Rectal smooth muscle tissue (tissue), 1 donor: Measurements from ENCODE around the gene ZNF182.
"Not testable (repeated sequence)": the region's sequence is repeated elsewhere in the genome, so short reads cannot be mapped to it uniquely, and the experiment has no call there.

Experiments used
- H3K27ac ChIP-seq: one replicate; pipeline ENCODE4 v1.7.0; 2013; ENCODE audit warnings: low read depth, low read length, inconsistent platforms
- H3K27me3 ChIP-seq: one replicate; pipeline ENCODE4 v1.7.0; 2013; ENCODE audit warnings: low read length; ENCODE audit not compliant: control insufficient read depth, insufficient read depth
- H3K36me3 ChIP-seq: one replicate; pipeline ENCODE4 v1.7.0; 2013; ENCODE audit warnings: low read length; ENCODE audit not compliant: control insufficient read depth, insufficient read depth
- H3K4me1 ChIP-seq: one replicate; pipeline ENCODE4 v1.7.0; 2013; ENCODE audit warnings: low read length; ENCODE audit not compliant: control insufficient read depth, insufficient read depth
- H3K4me3 ChIP-seq: one replicate; pipeline ENCODE4 v1.7.0; 2013; ENCODE audit warnings: low read length
- H3K9ac ChIP-seq: one replicate; pipeline ENCODE4 v1.7.0; 2013; ENCODE audit warnings: low read length

ZNF182 gene

GRCh38 chrX:47936940-47937317 is 66.9 kb downstream of the ZNF182 start:
- H3K27me3 ChIP-seq: no peaks in the 10 kb centered on the region
- no peaks in the 10 kb centered on the region for H3K36me3 ChIP-seq
- no peak overlapping the region for H3K4me3 ChIP-seq
- no peaks in the 10 kb centered on the region for H3K4me1 ChIP-seq
- no peak overlapping the region for H3K27ac ChIP-seq
- H3K9ac ChIP-seq: no peak overlapping the region

DNA sequence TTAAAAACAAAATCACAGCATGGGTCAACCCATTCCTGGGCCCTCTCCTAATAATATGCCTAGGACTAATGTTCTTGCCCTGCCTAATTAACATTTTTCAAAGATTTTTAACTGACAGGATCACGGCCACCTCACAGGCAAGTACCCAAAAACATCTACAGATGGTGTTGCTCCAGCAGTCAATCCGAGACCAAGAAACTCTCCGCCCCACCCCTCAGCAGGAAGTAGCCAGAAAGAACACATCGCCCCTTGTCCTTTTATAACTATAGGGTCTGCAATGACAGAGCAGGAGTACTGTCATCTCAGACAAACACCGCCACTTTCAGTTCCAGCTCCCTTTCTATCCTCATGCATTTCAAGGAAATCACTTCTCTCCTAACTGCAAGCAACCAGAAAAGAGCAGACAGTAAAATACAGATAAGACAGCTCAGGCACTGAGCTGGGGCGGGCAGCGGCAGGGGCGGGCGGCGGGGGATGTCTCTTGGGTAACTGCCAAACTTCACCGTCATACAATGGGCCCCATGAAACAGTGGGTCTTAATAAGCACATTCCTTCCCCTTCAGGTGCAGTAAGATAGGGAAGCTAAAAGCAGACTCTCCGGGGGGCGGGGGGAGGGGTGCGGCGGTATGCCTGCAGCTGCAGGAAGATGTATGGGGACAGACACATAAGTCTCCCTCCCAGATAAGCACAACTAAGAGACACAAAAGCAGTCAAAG is 67.4 kb downstream of the ZNF182 start:
- H3K4me3 ChIP-seq: no peak overlapping the region
- H3K4me1 ChIP-seq: no peaks in the 10 kb centered on the region
- no peak overlapping the region for H3K27ac ChIP-seq
- H3K27me3 ChIP-seq: no peaks in the 10 kb centered on the region
- H3K36me3 ChIP-seq: no peaks in the 10 kb centered on the region
- H3K9ac ChIP-seq: no peak overlapping the region

DNA sequence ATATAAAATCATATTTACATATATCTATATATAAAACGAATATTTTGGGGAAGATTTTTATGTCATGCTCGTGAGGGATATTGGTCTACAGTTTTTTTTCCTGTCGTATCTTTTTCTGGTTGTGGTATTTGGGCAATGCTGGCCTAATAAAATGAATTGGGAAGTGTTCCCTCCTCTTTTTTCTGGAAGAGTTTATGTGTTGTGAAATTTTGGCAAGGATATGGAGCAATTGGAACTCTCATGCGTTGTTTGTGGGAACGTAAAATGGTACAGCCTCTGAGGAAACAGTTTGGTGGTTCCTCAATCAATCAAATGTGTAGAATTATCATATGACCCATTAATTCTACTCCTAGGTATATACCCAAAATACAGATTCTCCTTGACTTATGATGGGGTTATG is 69.8 kb downstream of the ZNF182 start:
- Histone ChIP-seq H3K36me3 (no peaks in the 10 kb centered on the region), H3K4me1 (no peaks in the 10 kb centered on the region), H3K9ac (no peak overlapping the region), H3K27ac (no peak overlapping the region), H3K4me3 (no peak overlapping the region), H3K27me3 (no peaks in the 10 kb centered on the region)

GRCh38 chrX:47931970-47932369 is 71.8 kb downstream of the ZNF182 start:
- not testable (repeated sequence) for H3K4me3 ChIP-seq, H3K4me1 ChIP-seq, H3K9ac ChIP-seq, H3K27me3 ChIP-seq, H3K36me3 ChIP-seq, H3K27ac ChIP-seq

GRCh38 chrX:47927212-47927611 is 76.6 kb downstream of the ZNF182 start:
- no peak overlapping the region for H3K4me3 ChIP-seq
- H3K9ac ChIP-seq: no peak overlapping the region
- no peaks in the 10 kb centered on the region for H3K36me3 ChIP-seq
- no peak overlapping the region for H3K27ac ChIP-seq
- H3K27me3 ChIP-seq: no peaks in the 10 kb centered on the region
- H3K4me1 ChIP-seq: no peaks in the 10 kb centered on the region
